Body of pancreas (tissue), 4 donors: ENCODE measurements around the gene KCNE3. TPM values are rescaled to one million over a fixed set of nuclear protein-coding genes. Genes with fewer than 3 reads are reported as not detected.
"Not testable (repeated sequence)": the region's sequence is repeated elsewhere in the genome, so short reads cannot be mapped to it uniquely, and the experiment has no call there.

Experiments
- ATAC-seq: fragments of 150-250 bp; one replicate; pipeline ENCODE4 v1.9.1; 2016
- DNase-seq, 4 donors: peaks; one replicate each; pipeline ENCODE4 v3.0.0-alpha.2; 2019
- H3K27ac ChIP-seq, 4 donors: fragments of 200-600 bp; sonication (generic); 1 replicate in 3 of 4; 2 replicates in 1 of 4; pipeline versions ENCODE4 v1.5.1 to v1.6.1; 2016 to 2019; ENCODE audit warnings: mild to moderate bottlenecking in 1 of 4, mixed read lengths in 1 of 4, moderate library complexity in 1 of 4
- H3K27me3 ChIP-seq, 2 donors: fragments of 200-600 bp; sonication (generic); one replicate each; pipeline ENCODE4 v1.6.0; 2016; ENCODE audit warnings: mild to moderate bottlenecking in 1 of 2
- H3K36me3 ChIP-seq, 2 donors: fragments of 200-600 bp; sonication (generic); replicated peaks in 1 of 2; 2 replicates each; pipeline ENCODE4 v1.5.1; 2016; ENCODE audit warnings: low read depth in 2 of 2; ENCODE audit not compliant: insufficient read depth in 1 of 2
- H3K4me1 ChIP-seq: fragments of 200-600 bp; sonication (generic); one replicate; pipeline ENCODE4 v1.6.0; 2016
- H3K4me3 ChIP-seq, 2 donors: fragments of 200-600 bp; sonication (generic); 1 replicate in 1 of 2; 2 replicates in 1 of 2; pipeline ENCODE4 v1.5.1; 2016 to 2019
- H3K9me3 ChIP-seq, 3 donors: fragments of 200-600 bp; sonication (generic); 1 replicate in 2 of 3; 2 replicates in 1 of 3; pipeline ENCODE4 v1.5.1; 2016
- POLR2A ChIP-seq, 3 donors: fragments of 450-650 bp; IDR thresholded peaks; one replicate each; pipeline ENCODE4 v1.6.1; 2016; ENCODE audit warnings: antibody characterized with exemption in 3 of 3, mild to moderate bottlenecking in 2 of 3
- WGBS, 2 donors: methylation state at CpG; one replicate each; pipeline ENCODE4 v1.1.5; 2017; 5-methylcytosine and 5-hydroxymethylcytosine counted together
- intact Hi-C: fragments of 100-400 bp; cut with DNase I; formaldehyde crosslinking; loops from one replicate; pipeline ENCODE4 v1.15.1; 2023
- small RNA-seq: library from RNA; depleted of rRNA; stranded (forward); fragments of <200 nt; gene quantifications from one replicate; pipeline ENCODE3, GENCODE V24; 2016
- total RNA-seq, 2 donors: library from RNA; depleted of rRNA; stranded (reverse); fragments of >200 nt; gene quantifications; one replicate each; pipeline ENCODE4 v1.1.0, GENCODE V29; 2016
- TF ChIP-seq, protein P1 (sequence below), 7 experiments: fragments of 450-650 bp in 4 of 7; fragments of 200-600 bp in 3 of 7; sonication (generic) in 3 of 7; IDR thresholded peaks; one replicate each; pipeline ENCODE4 v1.5.1; 2016 to 2019; ENCODE audit warnings: antibody characterized with exemption in 7 of 7

KCNE3 gene
- total RNA-seq, 2 donors from 2014 or later: 7.6 to 10.9 TPM

DNA sequence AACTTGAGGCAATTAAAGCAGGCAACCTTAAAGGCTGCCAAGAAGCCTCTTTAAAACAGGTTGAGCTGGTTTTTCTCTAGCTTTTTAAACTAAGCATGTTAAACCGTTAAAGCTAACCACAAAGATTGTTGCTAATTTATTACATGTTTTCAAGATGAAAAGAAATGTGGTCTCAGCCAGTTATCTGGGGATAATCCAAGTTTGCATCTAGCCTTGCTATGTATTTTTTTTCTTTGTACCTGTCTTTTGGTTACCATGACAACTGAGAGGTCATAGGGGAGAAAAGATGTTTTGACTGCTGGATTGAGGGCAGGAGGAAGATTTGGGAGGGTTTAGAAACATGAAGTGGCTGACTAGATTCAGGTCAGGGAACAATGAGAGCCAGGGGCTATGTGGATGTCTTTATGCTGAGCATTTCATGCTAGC, 50.0 kb downstream of the KCNE3 start:
- ATAC-seq (peak; percentile 54), DNase-seq (peak in 3 of 4 donors; percentile 11 to 28 (median 20))
- Histone ChIP-seq H3K4me3 (no peak overlapping the region), H3K4me1 (peaks cover 23% of the 10 kb centered on the region), H3K9me3 (no peaks in the 10 kb centered on the region), H3K27ac (peak overlapping the region in 3 of 4 donors; percentile 6 to 34 (median 33)), H3K36me3 (no peaks in the 10 kb centered on the region), H3K27me3 (no peaks in the 10 kb centered on the region)
- 0 to 2% methylated on average over 1 of the region's 1 CpG for WGBS, 2 donors
- intact Hi-C loops: no loop called here
- no peak for TF ChIP-seq POLR2A (IDR thresholded peaks at IDR 0.05)
- TF ChIP-seq, protein P1, sequence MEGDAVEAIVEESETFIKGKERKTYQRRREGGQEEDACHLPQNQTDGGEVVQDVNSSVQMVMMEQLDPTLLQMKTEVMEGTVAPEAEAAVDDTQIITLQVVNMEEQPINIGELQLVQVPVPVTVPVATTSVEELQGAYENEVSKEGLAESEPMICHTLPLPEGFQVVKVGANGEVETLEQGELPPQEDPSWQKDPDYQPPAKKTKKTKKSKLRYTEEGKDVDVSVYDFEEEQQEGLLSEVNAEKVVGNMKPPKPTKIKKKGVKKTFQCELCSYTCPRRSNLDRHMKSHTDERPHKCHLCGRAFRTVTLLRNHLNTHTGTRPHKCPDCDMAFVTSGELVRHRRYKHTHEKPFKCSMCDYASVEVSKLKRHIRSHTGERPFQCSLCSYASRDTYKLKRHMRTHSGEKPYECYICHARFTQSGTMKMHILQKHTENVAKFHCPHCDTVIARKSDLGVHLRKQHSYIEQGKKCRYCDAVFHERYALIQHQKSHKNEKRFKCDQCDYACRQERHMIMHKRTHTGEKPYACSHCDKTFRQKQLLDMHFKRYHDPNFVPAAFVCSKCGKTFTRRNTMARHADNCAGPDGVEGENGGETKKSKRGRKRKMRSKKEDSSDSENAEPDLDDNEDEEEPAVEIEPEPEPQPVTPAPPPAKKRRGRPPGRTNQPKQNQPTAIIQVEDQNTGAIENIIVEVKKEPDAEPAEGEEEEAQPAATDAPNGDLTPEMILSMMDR (IDR thresholded peaks at IDR 0.05): no peak

DNA sequence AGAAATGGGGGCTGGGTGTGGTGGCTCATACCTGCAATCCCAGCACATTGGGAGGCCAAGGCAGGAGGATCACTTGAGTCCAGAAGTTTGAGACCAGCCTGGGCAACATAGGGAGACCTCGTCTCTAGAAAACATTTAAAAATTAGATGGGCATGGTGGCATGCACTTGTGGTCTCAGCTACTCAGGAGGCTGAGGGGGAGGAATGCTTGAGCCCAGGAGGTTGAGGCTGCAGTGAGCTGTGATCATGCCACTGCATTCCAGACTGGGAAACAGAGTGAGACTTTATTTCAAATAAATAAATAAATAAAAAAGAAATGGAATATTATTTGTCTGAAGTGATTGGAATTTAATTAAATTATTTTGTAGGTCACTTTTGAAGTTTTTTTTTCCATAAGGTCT, 50.4 kb downstream of the KCNE3 start:
- DNase-seq, H3K36me3 ChIP-seq, ATAC-seq, H3K27ac ChIP-seq, H3K9me3 ChIP-seq, H3K4me3 ChIP-seq, H3K27me3 ChIP-seq, intact Hi-C loops: not testable (repeated sequence)
- peaks cover 26% of the 10 kb centered on the region for H3K4me1 ChIP-seq
- 53 to 54% methylated on average over 1 of the region's 1 CpG for WGBS, 2 donors

DNA sequence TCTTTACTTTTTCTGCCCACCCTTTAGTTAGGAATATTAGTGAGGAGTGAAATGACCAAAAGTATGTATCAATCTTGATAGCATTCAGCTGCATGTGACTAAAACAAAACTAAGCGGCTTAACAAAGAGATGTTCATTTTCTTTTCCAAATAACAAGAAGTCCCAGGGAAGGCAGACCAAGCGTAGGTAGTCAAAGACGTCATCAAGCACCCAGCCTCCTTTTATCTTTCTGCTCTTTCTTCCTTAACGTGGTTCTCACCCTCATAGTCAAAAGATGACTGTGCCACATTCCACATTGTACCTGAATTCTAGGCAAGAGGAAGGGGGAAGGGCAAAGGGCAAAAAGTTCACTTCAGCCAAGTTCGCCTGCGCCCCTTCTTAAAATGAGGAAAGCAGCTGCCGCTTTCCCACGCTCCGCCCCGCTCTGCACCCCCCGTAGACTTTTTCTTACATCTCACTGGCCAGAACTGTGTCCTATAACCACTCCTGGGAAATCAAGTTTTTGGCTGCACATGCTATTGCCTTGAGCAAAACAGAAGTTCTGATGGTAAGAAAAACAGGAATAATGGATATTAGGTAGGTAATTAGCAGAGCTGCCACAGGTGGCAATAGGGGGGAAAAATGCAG, 54.5 kb downstream of the KCNE3 start:
- Histone ChIP-seq H3K4me3 (no peak overlapping the region), H3K9me3 (no peaks in the 10 kb centered on the region), H3K4me1 (peaks cover 20% of the 10 kb centered on the region), H3K27me3 (no peaks in the 10 kb centered on the region), H3K36me3 (no peaks in the 10 kb centered on the region), H3K27ac (peak overlapping the region; percentile 20 to 64 (median 48))
- ATAC-seq (peak; percentile 75), DNase-seq (peak; percentile 52 to 80 (median 68))
- intact Hi-C loops: no loop called here
- 36 to 38% methylated on average over 11 of the region's 11 CpGs for WGBS, 2 donors
- no peak for TF ChIP-seq POLR2A (IDR thresholded peaks at IDR 0.05)
- TF ChIP-seq, protein P1 (IDR thresholded peaks at IDR 0.05): no peak

DNA sequence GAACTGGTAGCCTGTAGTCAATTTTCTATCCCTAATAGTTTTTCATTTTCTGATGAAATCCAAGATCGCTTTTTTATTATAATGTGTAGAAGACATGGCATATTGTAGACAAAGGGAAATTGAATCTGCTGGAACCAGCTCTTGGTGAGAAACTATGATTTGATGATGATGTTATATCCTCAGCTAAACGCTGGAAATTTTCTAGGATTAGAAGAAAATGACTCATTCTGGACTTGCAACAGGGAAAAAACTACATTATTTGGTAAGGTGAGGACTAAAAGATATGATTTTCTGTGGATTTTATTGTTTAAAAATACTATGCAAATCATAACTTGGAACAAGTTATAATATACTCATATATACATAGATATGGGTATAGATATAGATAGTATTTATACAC, 55.0 kb downstream of the KCNE3 start:
- DNase-seq (no peak), ATAC-seq (no peak)
- Histone ChIP-seq H3K27me3 (no peaks in the 10 kb centered on the region), H3K4me3 (no peak overlapping the region), H3K27ac (peak overlapping the region in 2 of 4 donors; percentile 40 to 57), H3K9me3 (no peaks in the 10 kb centered on the region), H3K4me1 (peaks cover 15% of the 10 kb centered on the region), H3K36me3 (no peaks in the 10 kb centered on the region)
- intact Hi-C loops: no loop called here
- WGBS, 2 donors: 77 to 82% methylated on average over 2 of the region's 2 CpGs
- TF ChIP-seq, protein P1 (IDR thresholded peaks at IDR 0.05): no peak
- TF ChIP-seq POLR2A (IDR thresholded peaks at IDR 0.05): no peak

DNA sequence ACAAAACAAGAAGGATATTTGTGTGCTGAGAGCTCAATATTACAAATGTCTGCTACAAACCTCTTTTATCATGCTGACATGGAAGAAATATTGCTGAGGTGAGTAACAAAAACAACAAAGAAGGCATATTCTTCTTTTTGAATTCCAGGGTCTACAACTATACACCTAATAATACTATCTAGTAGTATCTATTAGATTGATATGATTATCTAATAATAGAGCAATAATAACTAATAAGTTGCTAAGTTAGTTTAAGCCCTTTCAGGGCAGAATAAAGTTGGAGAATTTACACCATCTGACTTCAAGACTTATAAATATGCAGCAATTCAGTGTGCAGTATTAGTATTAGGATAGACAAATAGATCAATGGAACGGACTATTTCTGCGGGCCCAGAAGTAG, 57.7 kb downstream of the KCNE3 start:
- 89 to 94% methylated on average over 2 of the region's 2 CpGs for WGBS, 2 donors
- ATAC-seq: no peak
- H3K27ac ChIP-seq: no peak overlapping the region
- no peaks in the 10 kb centered on the region for H3K9me3 ChIP-seq
- DNase-seq: no peak
- TF ChIP-seq POLR2A (IDR thresholded peaks at IDR 0.05): no peak
- TF ChIP-seq, protein P1 (IDR thresholded peaks at IDR 0.05): no peak
- H3K27me3 ChIP-seq: no peaks in the 10 kb centered on the region
- H3K4me1 ChIP-seq: peaks cover 14% of the 10 kb centered on the region
- no peaks in the 10 kb centered on the region for H3K36me3 ChIP-seq
- intact Hi-C loops: no loop called here
- H3K4me3 ChIP-seq: no peak overlapping the region

Small RNA genes lying within 50 kb of the gene (small RNA-seq; reads per million reads assigned to genes)
- gene CYCSP27: not detected

Other genes with a start within 250 kb of the KCNE3 start
- not detected for gene P4HA3, start 155.9 kb downstream of the KCNE3 start, total RNA-seq
- gene PGM2L1, start 69.1 kb downstream of the KCNE3 start, total RNA-seq: 1 to 10 TPM in 1 of 2 donors, under 1 TPM in 1; 0.66 to 5.2 TPM
- 10 to 100 TPM in 1 of 2 donors, 1 to 10 TPM in 1; 1.3 to 20.8 TPM for gene LIPT2, start 26.2 kb upstream of the KCNE3 start, total RNA-seq
- gene POLD3, start 125.0 kb upstream of the KCNE3 start, total RNA-seq: 10 to 100 TPM in 1 of 2 donors, 1 to 10 TPM in 1; 9.3 to 13.8 TPM